GM04504 (cell line): ENCODE results near the gene AK3.
"Not testable (repeated sequence)": the region's sequence is repeated elsewhere in the genome, so short reads cannot be mapped to it uniquely, and the experiment has no call there.

Source experiments
- DNase-seq: peaks from one replicate; pipeline ENCODE4 v3.0.0-alpha.2; 2012; ENCODE audit warnings: low read depth

The AK3 gene

DNA sequence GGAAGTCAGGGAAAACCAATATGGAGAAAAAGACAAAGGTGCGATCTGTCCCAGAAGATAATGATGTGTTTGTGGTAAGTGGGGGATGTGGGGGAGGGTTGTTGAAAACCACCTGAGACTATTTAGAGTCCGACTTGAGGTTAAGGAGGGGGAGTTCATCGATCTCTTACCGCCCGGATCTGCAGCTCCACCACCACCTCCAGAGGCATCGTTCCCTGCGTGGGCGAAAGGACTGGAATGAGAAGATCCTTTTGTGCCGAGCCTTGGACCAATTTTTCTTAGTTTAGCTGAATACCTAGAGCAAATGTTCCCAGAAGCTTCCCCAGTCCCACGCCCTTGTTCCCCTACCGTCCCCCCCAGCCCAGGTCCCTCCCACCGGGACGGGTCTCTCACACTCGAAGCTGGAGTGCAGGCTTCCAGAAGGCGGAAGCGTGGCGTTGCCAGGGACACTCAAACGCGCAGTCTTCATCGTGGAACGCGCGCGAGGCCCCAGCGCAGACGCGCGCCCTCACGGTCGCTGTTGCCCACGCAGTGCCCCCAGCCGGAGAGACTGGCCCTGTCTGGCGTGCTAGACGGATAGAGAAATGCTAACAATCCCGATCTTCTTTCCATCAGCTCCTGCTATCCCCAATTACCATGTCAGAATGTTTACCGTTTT lies 74.8 kb downstream of the AK3 start, which contains the start of gene SPATA6L:
SPATA6L (minus strand) TSS at position 439 of the 658 bp plus-strand sequence; CDS start at position 209, 230 bp downstream.
- DNase-seq, result no peak

DNA sequence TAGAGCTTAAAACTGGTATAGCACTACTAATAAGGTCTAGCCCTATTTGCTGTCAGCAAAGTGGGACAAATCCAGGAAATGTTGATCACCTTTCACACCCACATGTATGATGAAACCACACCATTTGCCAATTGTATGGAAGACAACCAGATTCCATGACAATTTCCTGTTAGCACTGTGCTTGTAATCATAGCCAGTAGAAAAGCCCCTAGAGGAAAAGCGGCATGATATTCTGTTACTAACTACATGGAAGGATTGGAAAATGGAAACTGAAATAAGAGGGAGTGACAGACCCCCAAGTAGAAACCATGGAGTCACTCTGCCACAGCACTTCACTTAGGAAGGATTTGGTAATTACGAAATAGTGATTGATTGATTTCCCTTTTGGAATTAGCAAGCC lies 75.6 kb downstream of the AK3 start:
- no peak for DNase-seq

- DNase-seq, result no peak
These were observed 77.0 kb downstream of the AK3 start for GRCh38 chr9:4663956-4664355.

DNA sequence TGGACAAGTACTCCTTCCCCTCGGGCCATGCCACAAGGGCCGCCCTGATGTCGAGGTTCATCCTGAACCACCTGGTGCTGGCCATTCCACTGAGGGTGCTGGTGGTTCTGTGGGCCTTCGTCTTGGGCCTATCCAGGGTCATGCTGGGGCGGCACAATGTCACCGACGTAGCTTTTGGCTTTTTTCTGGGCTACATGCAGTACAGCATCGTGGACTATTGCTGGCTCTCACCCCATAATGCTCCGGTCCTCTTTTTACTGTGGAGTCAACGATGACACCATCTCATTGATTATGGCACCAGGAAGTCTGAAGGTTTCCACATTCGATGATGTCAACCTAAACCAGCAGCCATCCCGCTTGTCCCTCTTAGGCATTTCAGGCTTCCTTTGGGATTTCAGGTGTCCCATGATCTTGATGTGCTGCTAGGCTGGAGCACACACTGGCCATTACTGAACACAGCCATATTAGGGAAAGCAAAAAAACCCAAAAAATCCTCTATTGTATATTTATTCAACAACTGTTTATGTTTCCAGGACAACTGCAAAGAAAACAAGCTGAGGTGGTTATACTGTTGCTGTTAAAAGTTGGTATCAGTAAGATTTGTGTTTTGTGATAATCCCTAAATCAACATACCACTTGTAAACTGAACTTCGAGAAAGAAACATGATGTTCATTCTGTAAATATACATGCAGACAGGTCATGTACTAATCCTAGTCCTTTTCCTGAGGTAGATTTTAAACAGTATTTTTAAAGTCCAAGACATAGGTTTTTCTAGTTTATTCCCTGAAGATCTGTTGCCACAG lies 77.8 kb downstream of the AK3 start:
- DNase-seq, result no peak

- no peak for DNase-seq
These were observed 78.7 kb downstream of the AK3 start, which contains the start of gene PLPP6 for GRCh38 chr9:4662108-4662988. PLPP6 (plus strand) TSS chr9:4662294; CDS start chr9:4662376, 82 bp downstream.

DNA sequence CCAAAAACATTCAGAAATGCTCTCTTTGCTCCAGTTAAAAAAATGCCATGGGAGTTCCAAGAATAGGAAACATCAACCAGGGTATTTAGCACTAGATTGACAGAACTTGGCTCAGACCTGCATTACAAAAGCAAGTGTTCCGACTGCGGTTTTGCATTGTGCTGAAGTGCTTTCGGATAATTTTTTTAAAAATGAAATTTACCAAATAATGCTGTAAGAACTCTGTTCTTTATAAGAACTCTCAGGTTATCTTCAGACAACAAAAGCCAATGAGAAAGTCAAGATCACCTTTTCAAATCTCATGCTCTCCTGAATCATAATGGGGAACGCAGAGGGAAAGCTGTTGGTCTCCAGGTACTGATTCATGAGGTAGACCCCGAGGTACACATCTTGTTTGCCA lies 79.4 kb downstream of the AK3 start:
- DNase-seq, result no peak

DNA sequence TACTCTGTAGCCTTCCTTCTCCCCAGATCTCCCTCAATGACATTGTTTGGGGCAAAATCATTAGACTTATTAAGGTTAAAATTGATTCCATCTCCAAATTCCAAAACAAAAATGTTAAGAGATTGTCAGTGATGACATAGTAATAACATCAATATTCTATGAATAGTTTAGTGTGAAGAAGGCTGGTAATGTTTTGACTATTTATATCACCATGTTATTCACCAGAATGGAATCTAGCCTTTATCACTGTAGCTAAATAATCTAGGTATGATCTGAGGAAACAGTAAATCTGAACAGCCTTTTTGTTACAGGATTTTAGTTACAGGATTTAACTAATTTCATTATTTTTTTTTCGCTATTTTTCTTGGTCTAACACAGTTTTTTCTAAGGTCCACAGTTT lies 79.8 kb downstream of the AK3 start:
- no peak for DNase-seq

DNA sequence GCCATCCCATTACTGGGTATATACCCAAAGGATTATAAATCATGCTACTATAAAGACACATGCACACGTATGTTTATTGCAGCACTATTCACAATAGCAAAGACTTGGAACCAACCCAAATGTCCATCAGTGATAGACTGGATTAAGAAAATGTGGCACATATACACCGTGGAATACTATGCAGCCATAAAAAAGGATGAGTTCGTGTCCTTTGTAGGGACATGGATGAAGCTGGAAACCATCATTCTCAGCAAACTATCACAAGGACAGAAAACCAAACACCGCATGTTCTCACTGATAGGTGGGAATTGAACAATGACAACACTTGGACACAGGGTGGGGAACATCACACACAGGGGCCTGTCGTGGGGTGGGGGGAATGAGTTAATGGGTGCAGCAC lies 80.3 kb downstream of the AK3 start:
- not testable (repeated sequence) for DNase-seq
